Osteoblast (primary cell): ENCODE measurements around the gene PRKN. TPM values are rescaled to one million over a fixed set of nuclear protein-coding genes. Genes with fewer than 3 reads are reported as not detected.

ENCODE experiments used
- DNase-seq: peaks from one replicate; pipeline ENCODE4 v3.0.0; 2011; ENCODE audit warnings: low spot score, mixed read lengths; ENCODE audit not compliant: insufficient read length; ENCODE audit errors: missing footprints
- H2AFZ ChIP-seq: 2 replicates; pipeline ENCODE4 v1.6.0; 2011; ENCODE audit warnings: mild to moderate bottlenecking, low read length
- H3K27ac ChIP-seq: 2 replicates; pipeline ENCODE4 v1.5.1; 2011; ENCODE audit warnings: mild to moderate bottlenecking, low read depth, low read length, moderate library complexity
- H3K27me3 ChIP-seq: 2 replicates; pipeline ENCODE4 v1.6.0; 2012; ENCODE audit warnings: mild to moderate bottlenecking, control low read depth, inconsistent platforms, low read length, moderate library complexity; ENCODE audit not compliant: insufficient read depth
- H3K36me3 ChIP-seq: 2 replicates; pipeline ENCODE4 v1.5.1; 2011; ENCODE audit warnings: mild to moderate bottlenecking, low read length, control low read depth, moderate library complexity; ENCODE audit not compliant: insufficient read depth
- H3K4me1 ChIP-seq: 2 replicates; pipeline ENCODE4 v1.5.1; 2011; ENCODE audit warnings: mild to moderate bottlenecking, low read length, control low read depth, moderate library complexity; ENCODE audit not compliant: insufficient read depth
- H3K4me2 ChIP-seq: 2 replicates; pipeline ENCODE4 v1.6.0; 2011; ENCODE audit warnings: mild to moderate bottlenecking, low read length; ENCODE audit not compliant: insufficient read depth
- H3K4me3 ChIP-seq: fragments of 200-600 bp; sonication (generic); 3 replicates; pipeline ENCODE4 v1.5.1; 2012; ENCODE audit warnings: mild to moderate bottlenecking, low read length, inconsistent platforms; ENCODE audit not compliant: insufficient read depth
- H3K79me2 ChIP-seq: 2 replicates; pipeline ENCODE4 v1.6.0; 2012; ENCODE audit warnings: mild to moderate bottlenecking, low read length, control low read depth, inconsistent platforms; ENCODE audit not compliant: insufficient read depth
- H3K9me3 ChIP-seq: 2 replicates; pipeline ENCODE4 v1.5.1; 2011; ENCODE audit warnings: low read depth, low read length, control low read depth
- H4K20me1 ChIP-seq: 2 replicates; pipeline ENCODE4 v1.6.0; 2012; ENCODE audit warnings: mild to moderate bottlenecking, low read length, control low read depth; ENCODE audit not compliant: insufficient read depth
- CTCF ChIP-seq: IDR thresholded peaks from 2 replicates; pipeline ENCODE4 v1.5.1; 2011; ENCODE audit warnings: mild to moderate bottlenecking, low read depth, low read length, moderate library complexity; ENCODE audit errors: extremely low read depth
- total RNA-seq: library from RNA; depleted of rRNA; stranded (reverse); fragments of >200 nt; gene quantifications from 2 replicates; pipeline ENCODE4 v1.2.3, GENCODE V29; 2012

The PRKN gene
- total RNA-seq, 1 donor = 2.9 TPM

- H3K79me2 ChIP-seq = no peaks in the 10 kb centered on the region
- no peaks in the 10 kb centered on the region for H3K27me3 ChIP-seq
- DNase-seq = no peak
- H3K4me1 ChIP-seq = no peaks in the 10 kb centered on the region
- no peak for TF ChIP-seq CTCF
- H2AFZ ChIP-seq = no peak overlapping the region
- H3K27ac ChIP-seq = no peak overlapping the region
- H4K20me1 ChIP-seq = no peaks in the 10 kb centered on the region
- no peaks in the 10 kb centered on the region for H3K9me3 ChIP-seq
- H3K36me3 ChIP-seq = no peaks in the 10 kb centered on the region
- no peak overlapping the region for H3K4me2 ChIP-seq
- H3K4me3 ChIP-seq = no peak overlapping the region
Observed at GRCh38 chr6:162448294-162448693, 279.3 kb downstream of the PRKN start.

- Histone ChIP-seq H3K27ac (no peak overlapping the region), H3K9me3 (no peaks in the 10 kb centered on the region), H3K27me3 (no peaks in the 10 kb centered on the region), H3K79me2 (no peaks in the 10 kb centered on the region), H2AFZ (no peak overlapping the region), H3K4me3 (no peak overlapping the region), H3K4me2 (no peak overlapping the region), H3K4me1 (no peaks in the 10 kb centered on the region), H3K36me3 (no peaks in the 10 kb centered on the region), H4K20me1 (no peaks in the 10 kb centered on the region)
- no peak for TF ChIP-seq CTCF
- no peak for DNase-seq
Observed at GRCh38 chr6:162443101-162443500, 284.5 kb downstream of the PRKN start.

GRCh38 chr6:162442687-162443086 is 284.9 kb downstream of the PRKN start:
- no peaks in the 10 kb centered on the region for H3K9me3 ChIP-seq
- no peak overlapping the region for H2AFZ ChIP-seq
- no peak overlapping the region for H3K4me2 ChIP-seq
- H3K36me3 ChIP-seq = no peaks in the 10 kb centered on the region
- DNase-seq = no peak
- H4K20me1 ChIP-seq = no peaks in the 10 kb centered on the region
- H3K27ac ChIP-seq = no peak overlapping the region
- no peaks in the 10 kb centered on the region for H3K27me3 ChIP-seq
- no peak for TF ChIP-seq CTCF
- no peaks in the 10 kb centered on the region for H3K79me2 ChIP-seq
- no peak overlapping the region for H3K4me3 ChIP-seq
- H3K4me1 ChIP-seq = no peaks in the 10 kb centered on the region

GRCh38 chr6:162441991-162442390 is 285.6 kb downstream of the PRKN start:
- H3K9me3 ChIP-seq = no peaks in the 10 kb centered on the region
- H4K20me1 ChIP-seq = no peaks in the 10 kb centered on the region

More at GRCh38 chr6:162441991-162442390, 285.6 kb downstream of the PRKN start:
- Histone ChIP-seq H3K4me1 (no peaks in the 10 kb centered on the region), H3K4me2 (no peak overlapping the region), H3K79me2 (no peaks in the 10 kb centered on the region), H2AFZ (no peak overlapping the region), H3K4me3 (no peak overlapping the region), H3K36me3 (no peaks in the 10 kb centered on the region), H3K27me3 (no peaks in the 10 kb centered on the region), H3K27ac (no peak overlapping the region)
- no peak for DNase-seq
- TF ChIP-seq CTCF = no peak
